C4-2B (cell line): ENCODE data around the gene IL1RL2.

Source experiments
- CTCF ChIP-seq: fragments of 450-650 bp; conservative IDR thresholded peaks from 2 replicates; pipeline ENCODE4 v1.5.1; 2017; ENCODE audit warnings: mild to moderate bottlenecking
- ZFX ChIP-seq: fragments of 450-650 bp; IDR thresholded peaks from 2 replicates; pipeline ENCODE4 v1.6.1; 2017

DNA sequence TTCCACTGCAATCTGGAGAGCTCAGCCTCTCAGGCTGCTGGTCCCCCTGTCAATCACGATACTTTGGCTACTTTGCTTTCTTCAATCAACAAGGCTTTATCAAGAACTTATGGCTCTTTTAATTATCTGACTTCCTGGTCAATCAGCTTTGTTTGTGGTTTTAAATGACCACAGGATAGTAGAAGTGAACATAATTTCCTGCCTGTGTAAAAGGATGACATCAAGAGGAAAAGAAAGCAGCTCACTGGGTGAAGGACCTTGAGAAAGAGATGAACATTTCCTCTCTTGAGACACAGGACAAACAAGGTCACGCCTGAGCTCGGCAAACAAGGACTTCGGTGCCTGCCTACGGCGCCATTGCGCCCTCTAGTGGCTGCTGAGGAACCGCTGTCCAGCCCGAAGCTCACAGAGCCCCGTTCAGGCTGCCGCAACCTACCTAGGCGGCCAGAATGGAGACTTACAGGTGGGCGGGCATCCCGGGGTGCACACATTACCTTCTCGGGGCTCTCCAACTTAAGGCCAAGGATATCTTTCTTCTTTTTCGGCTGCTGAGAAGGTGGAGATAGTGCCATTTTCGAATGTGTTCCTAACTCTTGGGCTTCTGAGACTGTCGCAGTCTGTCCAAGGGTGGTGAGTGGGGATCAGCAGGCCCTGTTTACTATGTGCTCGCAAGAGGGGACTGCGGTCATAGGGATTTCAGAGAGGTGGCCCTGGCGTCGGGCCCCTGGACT, 54.0 kb downstream of the IL1RL2 start:
- peak; percentile 95 for TF ChIP-seq CTCF
- TF ChIP-seq ZFX = no peak
